GM19455 (cell line): ENCODE measurements around the gene GPS1.
"Not testable (repeated sequence)": the region's sequence is repeated elsewhere in the genome, so short reads cannot be mapped to it uniquely, and the experiment has no call there.

Experiments
- ATAC-seq: cut with Tn5 transposase; IDR thresholded peaks from one replicate; pipeline ENCODE4 v1.9.1; 2021; ENCODE audit not compliant: unreplicated experiment

GPS1 gene

DNA sequence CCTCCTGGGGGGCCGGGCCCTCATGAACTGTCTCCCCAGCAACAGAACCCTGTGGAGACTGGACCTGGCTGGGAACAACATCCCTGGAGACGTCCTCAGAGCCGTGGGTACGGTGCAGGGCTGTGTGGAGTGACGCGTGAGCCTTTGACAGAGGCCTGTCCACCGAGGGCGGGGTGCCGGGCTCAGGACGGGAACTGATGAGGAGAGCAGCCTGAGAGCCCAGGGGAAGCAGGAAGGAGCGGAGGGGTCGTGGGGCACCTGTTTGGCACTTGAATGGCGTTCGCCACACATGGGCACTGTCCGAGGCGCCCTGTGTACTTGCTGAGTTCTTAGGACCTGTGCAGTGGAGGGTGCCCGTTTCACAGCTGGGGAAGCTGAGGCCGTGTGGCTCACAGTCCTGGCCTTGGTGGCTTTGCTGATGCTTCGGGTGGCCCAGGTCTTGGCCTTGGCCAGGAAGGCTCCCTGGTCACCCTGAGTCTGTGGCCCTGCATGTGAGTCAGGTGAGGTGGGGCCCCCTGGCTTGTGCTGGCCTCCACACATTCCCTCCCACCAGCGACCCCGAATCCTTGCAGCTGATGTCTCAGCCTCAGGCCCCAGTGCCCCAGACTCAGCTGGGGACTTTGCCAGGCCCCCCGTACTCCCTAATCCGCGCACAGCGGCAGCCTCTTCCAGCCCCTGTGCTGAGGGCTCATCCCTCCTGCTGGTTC lies 26.1 kb upstream of the GPS1 start:
- ATAC-seq, result no peak

DNA sequence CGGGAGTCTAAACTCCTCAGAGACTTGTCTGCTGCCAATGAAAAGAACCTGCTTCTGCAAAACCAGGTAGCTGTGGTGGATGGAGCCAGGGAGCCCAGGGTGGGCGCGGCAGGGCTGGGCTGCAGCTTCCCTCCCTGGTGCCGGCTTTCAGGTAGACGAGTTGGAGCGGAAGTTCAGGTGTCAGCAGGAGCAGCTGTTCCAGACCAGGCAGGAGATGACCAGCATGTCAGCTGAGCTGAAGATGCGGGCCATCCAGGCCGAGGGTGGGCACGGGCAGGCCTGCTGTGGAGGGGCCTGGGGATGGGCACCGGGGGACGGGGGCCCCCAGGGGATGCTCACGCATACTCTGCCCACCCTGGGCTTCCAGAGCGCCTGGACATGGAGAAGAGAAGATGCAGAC lies 23.5 kb upstream of the GPS1 start:
- no peak for ATAC-seq

GRCh38 chr17:82028966-82029365 lies 22.7 kb upstream of the GPS1 start:
- no peak for ATAC-seq

DNA sequence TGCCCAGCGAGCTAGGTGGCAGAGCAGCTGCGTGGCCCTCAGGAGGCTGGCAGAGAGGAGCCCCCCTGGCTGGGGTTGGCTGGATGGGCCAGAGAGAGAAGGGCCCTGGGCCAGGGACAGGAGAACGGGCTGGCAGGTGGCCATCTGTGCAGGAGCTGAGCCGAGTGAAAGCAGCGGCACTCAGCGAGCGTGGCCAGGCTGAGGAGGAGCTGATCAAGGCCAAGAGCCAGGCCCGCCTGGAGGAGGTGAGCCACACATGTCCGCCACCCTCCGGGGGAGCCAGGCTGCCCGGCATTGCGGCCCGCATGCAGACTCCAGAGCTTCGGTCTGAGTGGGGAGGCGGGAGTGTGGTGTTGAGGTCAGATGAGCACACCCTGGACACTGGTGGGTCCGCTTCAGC lies 22.3 kb upstream of the GPS1 start:
- ATAC-seq, result no peak

- no peak for ATAC-seq
These were observed 21.7 kb upstream of the GPS1 start for GRCh38 chr17:82029990-82030469.

- peak; percentile 51 for ATAC-seq
These were observed 21.0 kb upstream of the GPS1 start for GRCh38 chr17:82030470-82031302.

- no peak for ATAC-seq
These were observed 20.3 kb upstream of the GPS1 start, which contains the start of gene RAC3 for GRCh38 chr17:82031303-82031884. RAC3 (plus strand) TSS chr17:82031678; CDS start chr17:82031762, 84 bp downstream.

DNA sequence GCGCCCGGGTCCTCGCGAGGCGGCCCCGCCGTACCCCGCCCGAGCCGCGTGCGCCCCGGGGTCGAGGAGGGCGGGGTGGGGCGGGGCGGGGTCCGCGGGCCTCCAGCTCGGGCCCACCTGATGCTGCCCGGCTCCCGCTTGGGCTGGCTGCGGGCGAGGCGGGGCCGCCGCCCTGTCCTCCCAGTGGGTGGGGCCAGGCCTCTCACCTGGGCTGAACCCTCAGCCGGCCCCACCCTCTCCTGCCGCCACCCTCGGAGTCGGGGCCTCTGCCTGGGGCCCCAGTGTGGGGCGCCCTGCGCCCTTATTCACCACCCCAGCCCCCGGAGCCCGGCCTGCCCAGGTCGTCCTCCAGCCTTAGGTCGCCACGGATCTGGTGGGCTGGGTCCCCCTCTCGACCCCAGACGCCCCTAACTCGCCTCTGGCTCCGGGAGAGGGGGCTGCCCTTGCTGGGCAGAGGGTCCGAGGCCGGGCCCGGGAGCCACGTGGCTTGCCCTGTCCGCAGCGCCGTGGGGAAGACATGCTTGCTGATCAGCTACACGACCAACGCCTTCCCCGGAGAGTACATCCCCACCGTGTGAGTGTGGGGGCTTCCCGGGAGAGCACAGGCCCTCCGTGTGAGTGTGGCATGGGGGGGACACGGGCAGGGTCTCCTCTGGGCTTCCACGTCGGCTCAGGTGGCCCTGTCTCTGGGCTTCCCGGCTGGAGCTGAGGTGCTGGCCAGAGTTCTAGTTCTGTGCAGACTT lies 19.6 kb upstream of the GPS1 start:
- no peak for ATAC-seq

- ATAC-seq, result no peak
These were observed 18.2 kb upstream of the GPS1 start for GRCh38 chr17:82033359-82034085.

DNA sequence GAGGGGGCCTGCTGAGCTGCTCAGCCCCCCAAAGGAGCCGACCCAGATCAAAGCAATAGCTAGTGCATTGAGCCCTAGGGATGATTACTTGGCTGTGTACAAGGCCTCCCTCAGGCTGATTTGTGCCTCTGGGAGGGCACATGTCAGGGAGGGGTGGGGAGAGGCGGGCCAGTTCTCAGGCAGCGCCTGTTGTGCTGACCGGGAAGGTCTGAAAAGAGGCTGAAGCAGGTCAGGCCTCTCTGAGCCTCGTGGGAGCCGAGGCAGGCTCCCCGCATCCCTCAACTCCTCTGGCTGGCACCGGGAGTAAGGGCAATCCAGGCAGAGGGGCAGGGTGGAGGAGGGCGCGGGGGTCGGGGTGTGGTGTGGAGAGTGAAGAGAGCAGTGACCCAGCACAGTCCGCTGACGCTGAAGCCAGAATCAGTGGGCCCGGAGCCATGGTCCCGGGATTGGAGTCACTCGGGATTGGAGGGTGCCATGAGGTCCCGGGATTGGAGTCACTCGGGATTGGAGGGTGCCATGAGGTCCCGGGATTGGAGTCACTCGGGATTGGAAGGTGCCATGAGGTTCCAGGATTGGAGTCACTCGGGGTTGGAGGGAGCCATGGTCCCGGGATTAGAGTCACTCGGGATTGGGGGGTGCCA lies 17.2 kb upstream of the GPS1 start:
- no peak for ATAC-seq

GRCh38 chr17:82035488-82035887 lies 16.2 kb upstream of the GPS1 start:
- ATAC-seq, result no peak

GRCh38 chr17:82035956-82036633 lies 15.6 kb upstream of the GPS1 start:
- ATAC-seq, result no peak

DNA sequence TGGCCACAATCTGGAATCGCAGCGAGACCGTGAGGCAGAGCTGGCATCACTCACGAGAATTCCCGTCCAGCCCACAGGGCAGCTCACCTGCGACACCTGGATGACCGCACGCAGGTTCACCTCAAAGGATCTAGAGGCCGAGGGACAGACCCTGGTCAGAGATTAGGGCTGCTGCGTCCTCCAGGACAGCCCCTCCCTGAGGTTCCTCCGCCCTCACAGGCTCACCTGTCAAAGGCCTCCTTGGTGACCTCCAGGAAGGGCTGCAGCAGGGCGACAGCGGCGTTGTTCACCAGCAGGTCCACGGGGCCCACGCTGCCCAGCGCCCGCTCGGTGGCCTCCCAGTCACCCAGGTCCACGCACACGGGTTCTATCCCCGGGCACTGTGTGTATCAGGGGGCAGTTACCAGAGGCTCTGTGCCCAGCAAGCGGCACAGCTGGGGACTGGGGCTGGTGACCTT lies 15.0 kb upstream of the GPS1 start:
- ATAC-seq, result peak; percentile 9

- ATAC-seq, result peak; percentile 85
These were observed 14.4 kb upstream of the GPS1 start, which contains the start of gene DCXR for GRCh38 chr17:82037092-82037888. DCXR (minus strand) TSS chr17:82037697; CDS start chr17:82037682, 15 bp downstream.

GRCh38 chr17:82037889-82038195 lies 13.9 kb upstream of the GPS1 start:
- ATAC-seq, result no peak

DNA sequence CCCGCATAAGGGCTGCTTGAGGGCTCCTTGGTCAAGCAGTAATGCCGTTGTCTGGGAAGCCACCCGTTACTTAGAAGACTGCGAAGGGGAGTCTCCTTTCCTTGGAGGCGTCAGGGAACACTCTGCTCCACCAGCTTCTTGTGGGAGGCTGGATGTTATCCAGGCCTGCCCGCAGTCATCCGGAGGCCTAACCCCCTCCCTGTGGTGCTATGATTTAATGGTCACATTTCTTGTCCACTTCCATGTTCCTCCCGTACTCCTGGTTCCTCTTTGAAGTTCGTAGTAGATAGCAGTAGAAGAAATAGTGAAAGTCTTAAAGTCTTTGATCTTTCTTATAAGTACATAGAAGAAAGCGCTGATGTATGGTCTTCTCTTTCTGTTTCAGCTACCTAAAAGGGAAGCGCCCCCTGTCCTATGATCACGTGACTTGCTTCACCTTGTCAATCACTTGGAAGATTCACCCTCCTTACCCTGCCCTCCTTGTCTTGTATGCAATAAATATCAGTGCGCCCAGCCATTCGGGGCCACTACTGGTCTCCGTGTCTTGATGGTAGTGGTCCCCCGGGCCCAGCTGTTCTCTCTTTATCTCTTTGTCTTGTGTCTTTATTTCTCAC lies 12.8 kb upstream of the GPS1 start:
- ATAC-seq, result not testable (repeated sequence)

DNA sequence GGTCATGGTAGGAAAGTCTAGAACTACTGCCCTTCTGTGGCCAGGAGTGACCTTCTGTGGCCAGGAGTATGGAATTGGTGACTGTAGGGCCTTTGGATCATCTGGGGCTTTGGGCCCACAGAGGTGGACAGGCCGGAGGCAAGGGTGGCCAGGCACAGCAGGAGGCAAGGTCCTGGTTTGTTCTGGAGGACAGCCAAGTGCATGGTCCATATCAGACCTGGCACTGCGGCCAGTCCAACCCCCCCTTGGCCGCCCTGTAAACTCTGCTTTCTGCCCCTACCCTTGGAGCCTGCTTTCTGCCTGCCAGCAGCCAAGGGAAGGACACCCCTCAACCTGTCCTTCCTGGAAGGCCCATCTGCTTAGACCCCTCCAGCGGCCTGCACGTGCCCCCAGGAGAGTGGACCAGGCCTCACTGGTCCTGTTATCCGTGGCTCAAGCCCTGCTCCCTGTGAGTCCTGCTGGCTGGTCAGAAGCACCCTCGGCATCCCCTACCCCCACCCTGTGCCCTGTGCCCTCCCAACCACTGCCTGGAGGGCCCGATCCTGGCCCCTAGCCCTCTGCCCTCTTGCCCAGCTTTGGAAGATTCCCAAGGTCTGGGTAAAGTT lies 11.9 kb upstream of the GPS1 start:
- ATAC-seq, result no peak
